CD4-positive, alpha-beta T cell treated with Interleukin-1 beta for 1 hour (primary cell): ENCODE results near the gene DYRK2.

Experiments
- DNase-seq, 2 donors: peaks; one replicate each; pipeline ENCODE4 v3.0.0-alpha.2; 2020 to 2022

The DYRK2 gene

DNA sequence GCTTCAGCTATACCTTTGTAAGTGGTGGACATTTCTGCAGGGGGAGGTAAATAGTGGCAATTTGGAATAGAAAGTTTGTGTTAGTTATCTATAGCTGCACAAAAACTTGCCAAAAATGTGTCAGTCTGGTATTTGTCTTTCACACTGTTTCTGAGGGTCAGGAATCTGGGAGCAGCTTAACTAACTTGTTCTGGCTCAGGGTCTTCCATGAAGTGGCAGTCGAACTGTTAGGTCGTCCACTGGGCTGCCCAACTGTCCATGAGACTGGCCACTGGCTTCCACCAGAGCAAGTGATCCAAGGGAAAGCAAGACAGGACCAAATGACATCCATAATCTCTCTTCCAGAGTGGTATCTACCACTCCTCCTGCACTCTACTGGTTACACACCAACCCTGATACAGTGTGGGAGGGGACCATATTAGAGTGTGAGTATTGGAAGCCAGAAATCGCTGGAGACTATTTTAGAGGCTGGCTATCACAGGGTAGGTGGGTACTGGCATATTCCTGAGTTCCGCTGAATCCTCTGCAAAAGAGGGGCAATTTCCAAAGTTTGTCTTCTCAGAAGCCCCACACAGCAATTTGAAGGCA is 60.9 kb downstream of the DYRK2 start:
- no peak for DNase-seq

DNA sequence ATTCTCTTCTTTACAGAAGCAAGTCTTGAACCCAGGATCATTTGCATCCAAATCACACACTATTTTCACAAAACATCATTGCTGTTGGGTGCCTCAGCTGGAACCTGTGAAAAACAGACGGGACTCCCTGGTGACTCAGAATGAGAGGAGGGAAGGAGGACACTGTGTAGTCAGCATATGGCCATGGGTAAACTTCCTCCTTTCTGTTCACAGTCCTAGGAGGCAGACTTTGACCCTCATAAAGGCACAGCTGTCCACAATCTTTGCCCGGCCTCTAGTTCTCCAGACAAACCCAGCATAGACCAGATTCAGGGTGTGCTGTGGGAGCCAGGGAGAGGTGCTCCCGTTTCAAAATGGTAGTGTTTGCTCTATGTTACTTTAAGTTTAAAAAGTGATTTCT is 62.0 kb downstream of the DYRK2 start:
- peak in 1 of 2 donors; percentile 8 for DNase-seq

DNA sequence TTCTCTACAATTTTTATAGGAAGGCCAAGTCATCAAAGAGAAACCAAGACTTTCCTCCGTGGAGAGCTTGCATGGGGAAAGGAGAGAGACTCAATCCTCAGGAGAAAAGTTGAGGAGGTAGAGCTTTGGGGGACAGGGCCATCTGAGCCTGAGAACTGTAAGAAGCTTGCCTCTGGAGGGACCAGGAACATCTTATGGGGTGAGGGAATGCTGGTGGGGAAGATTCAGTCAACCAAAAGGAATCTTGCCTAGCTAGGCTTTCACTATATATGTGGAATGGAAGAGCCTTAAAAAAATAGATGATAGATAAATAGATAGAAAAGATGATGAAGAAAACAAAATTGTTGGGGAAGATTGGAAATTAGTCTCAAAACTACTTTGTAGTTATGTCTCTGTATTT is 63.5 kb downstream of the DYRK2 start:
- no peak for DNase-seq

DNA sequence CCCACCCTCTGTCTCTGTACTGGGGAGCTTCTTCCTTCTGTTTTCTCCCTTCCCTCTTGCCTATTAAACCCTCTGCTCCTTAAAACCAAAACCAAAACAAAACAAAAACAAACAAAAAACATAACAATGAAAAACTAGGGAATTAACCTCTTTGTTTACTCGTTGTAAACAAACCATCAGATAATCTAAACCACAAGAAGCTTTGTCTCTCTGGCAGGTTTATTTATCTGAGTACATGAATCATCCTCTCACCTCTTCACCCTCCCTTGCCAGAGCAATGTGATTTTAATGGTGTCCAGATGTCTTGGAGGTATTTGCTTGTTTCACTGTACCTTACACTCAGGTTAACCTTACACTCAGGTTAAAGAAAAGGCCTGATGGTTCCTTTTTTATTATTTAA is 66.1 kb downstream of the DYRK2 start:
- DNase-seq, result no peak
